GM12873 (cell line): ENCODE results near the gene VIT.

Source experiments
- TF ChIP-seq, protein P1 (sequence below): IDR thresholded peaks from 2 replicates; pipeline ENCODE4 v1.5.1; 2012; ENCODE audit warnings: low read depth, mild to moderate bottlenecking, moderate library complexity, low read length, control low read depth; ENCODE audit not compliant: insufficient read depth; ENCODE audit errors: missing control alignments

Gene VIT

DNA sequence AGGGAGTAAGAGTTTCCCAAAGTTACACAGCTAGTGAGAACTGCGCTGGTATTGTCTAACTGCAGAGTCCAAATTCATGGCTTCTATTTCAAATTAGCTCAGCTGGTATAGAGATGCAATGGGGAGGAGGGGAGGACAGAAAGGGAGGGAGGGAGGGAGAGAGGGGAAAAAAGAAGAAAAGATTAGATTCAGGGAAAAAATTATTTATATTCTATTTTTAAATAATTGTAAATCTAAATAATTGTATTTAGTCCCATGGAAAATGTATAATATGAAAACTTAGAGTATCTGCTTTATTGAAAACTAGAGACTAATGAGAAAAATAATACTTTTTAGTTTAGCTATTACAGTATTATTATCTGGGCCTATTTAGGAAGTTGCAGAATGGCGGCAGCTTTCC is 37.3 kb upstream of the VIT start:
- TF ChIP-seq, protein P1, sequence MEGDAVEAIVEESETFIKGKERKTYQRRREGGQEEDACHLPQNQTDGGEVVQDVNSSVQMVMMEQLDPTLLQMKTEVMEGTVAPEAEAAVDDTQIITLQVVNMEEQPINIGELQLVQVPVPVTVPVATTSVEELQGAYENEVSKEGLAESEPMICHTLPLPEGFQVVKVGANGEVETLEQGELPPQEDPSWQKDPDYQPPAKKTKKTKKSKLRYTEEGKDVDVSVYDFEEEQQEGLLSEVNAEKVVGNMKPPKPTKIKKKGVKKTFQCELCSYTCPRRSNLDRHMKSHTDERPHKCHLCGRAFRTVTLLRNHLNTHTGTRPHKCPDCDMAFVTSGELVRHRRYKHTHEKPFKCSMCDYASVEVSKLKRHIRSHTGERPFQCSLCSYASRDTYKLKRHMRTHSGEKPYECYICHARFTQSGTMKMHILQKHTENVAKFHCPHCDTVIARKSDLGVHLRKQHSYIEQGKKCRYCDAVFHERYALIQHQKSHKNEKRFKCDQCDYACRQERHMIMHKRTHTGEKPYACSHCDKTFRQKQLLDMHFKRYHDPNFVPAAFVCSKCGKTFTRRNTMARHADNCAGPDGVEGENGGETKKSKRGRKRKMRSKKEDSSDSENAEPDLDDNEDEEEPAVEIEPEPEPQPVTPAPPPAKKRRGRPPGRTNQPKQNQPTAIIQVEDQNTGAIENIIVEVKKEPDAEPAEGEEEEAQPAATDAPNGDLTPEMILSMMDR, result no peak

DNA sequence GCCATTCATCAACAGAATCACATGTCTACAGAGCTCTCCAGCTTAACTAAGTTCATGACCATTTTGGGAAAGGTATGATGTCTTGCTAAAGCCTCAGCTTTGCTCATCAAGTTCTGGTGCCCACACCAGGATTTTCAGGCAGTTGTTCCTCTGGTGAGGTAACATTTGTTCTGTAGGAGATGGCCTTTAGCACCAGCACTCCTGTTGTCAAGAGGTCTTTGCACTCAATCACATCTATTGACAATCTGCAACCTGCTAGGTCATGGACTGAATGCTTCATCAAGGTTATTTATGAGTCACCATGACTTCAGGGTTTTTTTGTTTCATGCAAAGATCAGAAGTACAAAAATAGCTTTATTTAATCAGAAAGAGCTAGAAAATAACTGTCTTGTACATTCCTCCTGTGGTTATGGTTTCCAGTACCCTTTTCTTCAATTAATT is 36.6 kb upstream of the VIT start:
- TF ChIP-seq, protein P1, result no peak

DNA sequence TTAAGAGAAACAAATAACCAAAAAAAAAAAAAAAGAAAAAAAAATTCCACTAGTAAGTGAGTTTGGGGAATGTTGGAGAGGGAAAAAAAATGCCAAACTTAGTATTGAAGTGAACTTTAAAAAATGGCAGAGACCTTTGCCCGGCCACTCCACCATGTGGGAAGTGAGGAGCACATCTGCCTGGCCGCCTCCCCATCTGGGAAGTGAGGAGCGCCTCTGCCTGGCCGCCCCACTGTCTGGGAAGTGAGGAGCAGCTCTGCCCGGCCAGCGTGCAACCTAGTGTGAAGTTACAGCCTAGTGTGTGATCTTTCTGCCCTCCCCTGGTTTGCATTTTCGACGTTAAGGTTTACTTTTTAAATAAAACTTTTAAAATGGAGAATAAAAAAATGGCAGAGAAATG is 33.9 kb upstream of the VIT start:
- TF ChIP-seq, protein P1, result no peak

DNA sequence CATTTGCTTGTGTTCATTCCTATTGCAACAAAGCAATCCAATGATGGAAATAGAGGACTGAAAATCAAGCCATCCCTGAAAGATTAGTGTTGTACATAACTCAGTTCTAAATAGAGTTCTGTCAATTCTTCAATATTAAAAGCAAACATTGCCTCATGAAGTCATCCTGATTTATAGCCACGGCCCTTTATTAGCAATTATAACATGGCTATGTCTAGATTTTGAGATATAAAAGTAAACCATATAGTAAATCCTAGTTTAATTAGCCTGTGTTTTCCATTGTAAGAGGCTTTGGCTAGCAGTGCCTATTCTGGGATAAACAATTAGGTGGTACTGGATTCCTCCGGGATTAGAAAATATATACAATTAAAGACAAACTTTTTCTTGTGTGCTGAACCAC is 33.2 kb upstream of the VIT start:
- TF ChIP-seq, protein P1, result no peak

DNA sequence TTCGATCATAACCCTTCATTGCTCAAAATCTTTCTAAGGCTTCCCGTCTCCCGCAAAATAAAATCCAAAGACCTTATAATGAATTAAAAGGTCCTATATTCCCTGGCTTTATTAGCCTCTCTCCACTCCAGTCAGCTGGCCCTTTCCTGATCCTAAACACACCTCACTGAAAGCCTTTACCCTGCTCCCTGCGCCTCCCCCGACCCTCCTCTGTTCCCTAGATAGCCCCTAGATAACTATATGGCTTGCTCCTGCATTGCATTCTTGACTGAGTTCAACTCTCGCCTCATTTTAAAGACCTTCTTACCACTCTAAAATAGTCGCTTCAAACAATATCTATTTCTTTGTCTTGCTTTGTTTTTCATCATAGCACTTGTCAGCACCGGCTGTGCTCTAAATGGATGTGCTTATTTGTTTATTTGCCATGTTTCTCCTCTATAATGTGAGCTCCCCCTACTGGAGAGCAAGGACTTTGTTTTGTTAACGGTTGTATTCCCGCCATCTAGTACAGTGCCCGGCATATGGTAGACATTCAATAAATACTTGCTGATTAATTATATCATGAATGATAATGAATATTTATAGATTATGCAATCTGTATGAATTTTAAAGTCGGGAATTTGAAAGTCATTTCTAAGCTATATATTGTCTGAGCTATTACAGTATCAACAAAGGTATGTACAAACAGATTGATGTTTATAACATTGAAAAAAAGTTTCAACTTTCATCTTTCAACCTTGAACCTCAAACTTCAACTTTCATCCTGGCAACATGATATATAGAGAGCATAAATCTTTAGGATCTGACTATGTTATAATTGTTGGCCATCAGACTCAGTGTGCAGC is 32.4 kb upstream of the VIT start:
- TF ChIP-seq, protein P1, result peak; percentile 68

DNA sequence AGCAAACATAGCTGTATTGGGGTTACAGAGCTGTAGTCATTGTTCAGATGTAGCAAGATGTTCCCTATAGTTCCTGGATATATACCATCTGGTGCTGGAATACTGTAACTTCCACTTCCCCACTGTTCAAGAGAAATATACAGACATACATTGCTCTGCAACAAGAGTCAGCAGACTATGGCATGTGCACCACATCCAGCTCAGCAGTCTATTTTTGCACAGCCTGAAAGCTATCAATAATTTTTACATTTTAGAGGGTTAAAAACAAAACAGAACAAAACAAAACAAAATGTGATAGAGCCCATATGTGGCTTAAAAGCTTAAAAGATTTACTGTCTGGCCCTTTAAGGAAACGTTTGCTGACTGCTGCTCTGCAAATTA is 31.8 kb upstream of the VIT start:
- TF ChIP-seq, protein P1, result no peak

DNA sequence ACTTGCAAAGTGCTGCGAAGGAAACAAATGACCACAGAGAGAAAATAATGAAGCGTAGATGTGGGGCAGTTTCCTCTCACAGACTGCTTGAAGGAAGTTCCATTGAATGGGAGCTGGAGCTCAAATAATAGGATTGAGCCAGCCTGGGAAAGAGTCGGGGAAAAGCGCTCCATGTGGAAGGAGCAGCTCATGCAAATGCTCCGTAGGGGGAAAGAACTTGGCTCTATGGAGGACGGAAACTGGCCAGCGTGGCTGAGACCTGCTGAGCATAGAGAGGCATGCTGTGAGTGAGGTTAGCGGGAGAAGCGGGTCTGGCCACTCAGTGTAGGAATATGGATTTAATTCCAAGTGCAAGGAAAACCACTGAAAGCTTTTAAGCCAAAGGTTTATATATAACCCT is 28.6 kb upstream of the VIT start:
- TF ChIP-seq, protein P1, result no peak
